Gastroesophageal sphincter (tissue), 3 donors: Measurements from ENCODE around the gene SLC18B1.

ENCODE experiments used
- CTCF ChIP-seq, 4 experiments: fragments of 200-600 bp in 2 of 4; fragments of 450-650 bp in 2 of 4; sonication (generic) in 1 of 4; IDR thresholded peaks; one replicate each; pipeline ENCODE4 v1.5.1; 2017 to 2019; ENCODE audit warnings: antibody characterized with exemption in 4 of 4, mild to moderate bottlenecking in 2 of 4, moderate library complexity in 2 of 4
- POLR2A ChIP-seq, 2 donors: fragments of 450-650 bp; IDR thresholded peaks; one replicate each; pipeline ENCODE4 v1.6.1; 2017; ENCODE audit warnings: antibody characterized with exemption in 2 of 2, mild to moderate bottlenecking in 2 of 2, moderate library complexity in 1 of 2
- POLR2AphosphoS5 ChIP-seq: sonication (generic); formaldehyde crosslinking; IDR thresholded peaks from one replicate; pipeline ENCODE4 v1.6.1; 2017; ENCODE audit warnings: antibody characterized with exemption

GRCh38 chr6:132751828-132752227 is 46.6 kb downstream of the SLC18B1 start:
- TF ChIP-seq CTCF (IDR thresholded peaks at IDR 0.05) (no peak), POLR2AphosphoS5 (no peak), POLR2A (IDR thresholded peaks at IDR 0.05) (no peak)
